Natural killer cell (primary cell): ENCODE measurements around the gene FMO3. TPM values are rescaled to one million over a fixed set of nuclear protein-coding genes. Genes with fewer than 3 reads are reported as not detected.

Experiments
- ATAC-seq, 3 donors: fragments of 150-1000 bp in 2 of 3; fragments of 200-7000 bp in 1 of 3; cut with Tn5 transposase; 1 replicate in 1 of 3; 2 replicates in 2 of 3; pipeline ENCODE4 v1.10.0; 2021; ENCODE audit warnings: mild to moderate bottlenecking in 2 of 3, moderate library complexity in 2 of 3
- DNase-seq, 2 donors: peaks; one replicate each; pipeline versions ENCODE4 v3.0.0 to v3.0.0-alpha.2; 2013 to 2021; ENCODE audit warnings: mixed read lengths in 1 of 2
- H3K27ac ChIP-seq: one replicate; pipeline ENCODE4 v1.5.1; 2013; ENCODE audit warnings: mild to moderate bottlenecking, low read length
- H3K27me3 ChIP-seq: one replicate; pipeline ENCODE4 v1.6.1; 2013; ENCODE audit warnings: low read length; ENCODE audit not compliant: control insufficient read depth, insufficient read depth
- H3K36me3 ChIP-seq: one replicate; pipeline ENCODE4 v1.6.1; 2013; ENCODE audit warnings: low read length; ENCODE audit not compliant: control insufficient read depth, insufficient read depth
- H3K4me1 ChIP-seq: one replicate; pipeline ENCODE4 v1.6.1; 2013; ENCODE audit warnings: low read length; ENCODE audit not compliant: control insufficient read depth, insufficient read depth
- H3K4me3 ChIP-seq: one replicate; pipeline ENCODE4 v1.5.1; 2013; ENCODE audit warnings: low read length
- H3K9me3 ChIP-seq: one replicate; pipeline ENCODE4 v1.6.1; 2013; ENCODE audit warnings: low read length; ENCODE audit not compliant: control insufficient read depth, insufficient read depth
- H3K27ac Mint-ChIP-seq, 2 donors: one replicate each; pipeline ENCODE4 v1.8.0; 2022; ENCODE audit warnings: mild to moderate bottlenecking in 2 of 2, mixed read lengths in 2 of 2, moderate library complexity in 1 of 2
- H3K27me3 Mint-ChIP-seq, 2 donors: one replicate each; pipeline ENCODE4 v1.8.0; 2022; ENCODE audit warnings: low read depth in 2 of 2, mixed read lengths in 2 of 2
- H3K36me3 Mint-ChIP-seq: one replicate; pipeline ENCODE4 v1.8.0; 2022; ENCODE audit warnings: mixed read lengths
- H3K4me1 Mint-ChIP-seq, 2 donors: one replicate each; pipeline ENCODE4 v1.8.0; 2022; ENCODE audit warnings: mixed read lengths in 2 of 2
- H3K4me3 Mint-ChIP-seq: one replicate; pipeline ENCODE4 v1.8.0; 2022; ENCODE audit warnings: mild to moderate bottlenecking, moderate library complexity, mixed read lengths
- H3K9me3 Mint-ChIP-seq, 2 donors: one replicate each; pipeline ENCODE4 v1.8.0; 2022; ENCODE audit warnings: mixed read lengths in 2 of 2
- CTCF ChIP-seq: fragments of 200-600 bp; IDR thresholded peaks from one replicate; pipeline ENCODE4 v1.8.0; 2022; ENCODE audit warnings: antibody characterized with exemption
- WGBS: methylation state at CpG from one replicate; pipeline ENCODE4 v1.1.7; 2013; ENCODE audit warnings: missing lambda C conversion rate; ENCODE audit not compliant: insufficient coverage; 5-methylcytosine and 5-hydroxymethylcytosine counted together
- intact Hi-C: fragments of 100-400 bp; cut with micrococcal nuclease; formaldehyde crosslinking; loops from one replicate; pipeline ENCODE4 v1.14.2; 2022
- total RNA-seq, 4 donors: library from RNA; stranded (reverse); fragments of 120-200 nt in 1 of 4; gene quantifications; one replicate each; pipeline versions ENCODE4 v1.2.3 to v1.2.4, GENCODE V29; 2013 to 2022

FMO3 gene
- total RNA-seq, 3 donors from 2014 or later (not counting 1 experiment from before 2014, with no cell fraction given), result not detected

- H3K4me3 Mint-ChIP-seq, result no peak overlapping the region
- no peaks in the 10 kb centered on the region for H3K36me3 Mint-ChIP-seq
- H3K27ac ChIP-seq, result no peak overlapping the region
- H3K4me1 ChIP-seq, result no peaks in the 10 kb centered on the region
- no peak for ATAC-seq
- H3K9me3 Mint-ChIP-seq, result no peaks in the 10 kb centered on the region
- no peaks in the 10 kb centered on the region for H3K4me1 Mint-ChIP-seq
- WGBS, result 86% methylated on average over 2 of the region's 2 CpGs
- no peak overlapping the region for H3K4me3 ChIP-seq
- no peak for DNase-seq
- no peak overlapping the region for H3K27ac Mint-ChIP-seq
- H3K27me3 ChIP-seq, result peaks cover 2% of the 10 kb centered on the region
- TF ChIP-seq CTCF, result no peak
- intact Hi-C loops, result no loop called here
- no peaks in the 10 kb centered on the region for H3K36me3 ChIP-seq
- no peaks in the 10 kb centered on the region for H3K9me3 ChIP-seq
- H3K27me3 Mint-ChIP-seq, result no peaks in the 10 kb centered on the region
Measured at GRCh38 chr1:171084870-171085269, 5.8 kb upstream of the FMO3 start.

GRCh38 chr1:171087896-171088295, 2.8 kb upstream of the FMO3 start:
- H3K36me3 Mint-ChIP-seq, result no peaks in the 10 kb centered on the region
- Histone ChIP-seq H3K9me3 (no peaks in the 10 kb centered on the region), H3K4me3 (no peak overlapping the region), H3K36me3 (no peaks in the 10 kb centered on the region), H3K4me1 (no peaks in the 10 kb centered on the region), H3K27ac (no peak overlapping the region), H3K27me3 (peaks cover 2% of the 10 kb centered on the region)
- H3K27ac Mint-ChIP-seq, result no peak overlapping the region
- no peaks in the 10 kb centered on the region for H3K4me1 Mint-ChIP-seq
- no peaks in the 10 kb centered on the region for H3K27me3 Mint-ChIP-seq
- ATAC-seq (no peak), DNase-seq (no peak)
- H3K4me3 Mint-ChIP-seq, result no peak overlapping the region
- H3K9me3 Mint-ChIP-seq, result peaks cover 0 to 4% of the 10 kb centered on the region in 2 donors
- no peak for TF ChIP-seq CTCF
- intact Hi-C loops, result no loop called here

GRCh38 chr1:171103862-171104261, 13.2 kb downstream of the FMO3 start:
- H3K4me3 ChIP-seq, result no peak overlapping the region
- no peaks in the 10 kb centered on the region for H3K4me1 ChIP-seq
- no peak overlapping the region for H3K27ac Mint-ChIP-seq
- H3K36me3 Mint-ChIP-seq, result no peaks in the 10 kb centered on the region
- H3K27me3 Mint-ChIP-seq, result peaks cover 0 to 2% of the 10 kb centered on the region in 2 donors
- TF ChIP-seq CTCF, result no peak
- H3K4me3 Mint-ChIP-seq, result no peak overlapping the region
- H3K36me3 ChIP-seq, result no peaks in the 10 kb centered on the region
- WGBS, result 100% methylated on average over 1 of the region's 1 CpG
- H3K27ac ChIP-seq, result no peak overlapping the region
- H3K4me1 Mint-ChIP-seq, result no peaks in the 10 kb centered on the region
- ATAC-seq, result no peak
- peaks cover 0 to 2% of the 10 kb centered on the region in 2 donors for H3K9me3 Mint-ChIP-seq
- no peaks in the 10 kb centered on the region for H3K27me3 ChIP-seq
- no peaks in the 10 kb centered on the region for H3K9me3 ChIP-seq
- intact Hi-C loops, result no loop called here
- no peak for DNase-seq

GRCh38 chr1:171107262-171107940, 16.7 kb downstream of the FMO3 start:
- Mint-ChIP-seq H3K27me3 (peaks cover 0 to 2% of the 10 kb centered on the region in 2 donors), H3K36me3 (no peaks in the 10 kb centered on the region)

More at GRCh38 chr1:171107262-171107940, 16.7 kb downstream of the FMO3 start:
- Mint-ChIP-seq H3K4me3 (no peak overlapping the region), H3K27ac (no peak overlapping the region), H3K4me1 (no peaks in the 10 kb centered on the region), H3K9me3 (no peaks in the 10 kb centered on the region)
- DNase-seq, result no peak
- no CpG with 5 or more reads among the region's 3 CpGs for WGBS
- intact Hi-C loops, result no loop called here
- Histone ChIP-seq H3K4me3 (no peak overlapping the region), H3K36me3 (no peaks in the 10 kb centered on the region), H3K27me3 (no peaks in the 10 kb centered on the region), H3K4me1 (no peaks in the 10 kb centered on the region), H3K27ac (no peak overlapping the region), H3K9me3 (no peaks in the 10 kb centered on the region)
- TF ChIP-seq CTCF, result no peak
- ATAC-seq, result no peak
